ENCODE results near the gene MFSD12.

Gene MFSD12

DNA sequence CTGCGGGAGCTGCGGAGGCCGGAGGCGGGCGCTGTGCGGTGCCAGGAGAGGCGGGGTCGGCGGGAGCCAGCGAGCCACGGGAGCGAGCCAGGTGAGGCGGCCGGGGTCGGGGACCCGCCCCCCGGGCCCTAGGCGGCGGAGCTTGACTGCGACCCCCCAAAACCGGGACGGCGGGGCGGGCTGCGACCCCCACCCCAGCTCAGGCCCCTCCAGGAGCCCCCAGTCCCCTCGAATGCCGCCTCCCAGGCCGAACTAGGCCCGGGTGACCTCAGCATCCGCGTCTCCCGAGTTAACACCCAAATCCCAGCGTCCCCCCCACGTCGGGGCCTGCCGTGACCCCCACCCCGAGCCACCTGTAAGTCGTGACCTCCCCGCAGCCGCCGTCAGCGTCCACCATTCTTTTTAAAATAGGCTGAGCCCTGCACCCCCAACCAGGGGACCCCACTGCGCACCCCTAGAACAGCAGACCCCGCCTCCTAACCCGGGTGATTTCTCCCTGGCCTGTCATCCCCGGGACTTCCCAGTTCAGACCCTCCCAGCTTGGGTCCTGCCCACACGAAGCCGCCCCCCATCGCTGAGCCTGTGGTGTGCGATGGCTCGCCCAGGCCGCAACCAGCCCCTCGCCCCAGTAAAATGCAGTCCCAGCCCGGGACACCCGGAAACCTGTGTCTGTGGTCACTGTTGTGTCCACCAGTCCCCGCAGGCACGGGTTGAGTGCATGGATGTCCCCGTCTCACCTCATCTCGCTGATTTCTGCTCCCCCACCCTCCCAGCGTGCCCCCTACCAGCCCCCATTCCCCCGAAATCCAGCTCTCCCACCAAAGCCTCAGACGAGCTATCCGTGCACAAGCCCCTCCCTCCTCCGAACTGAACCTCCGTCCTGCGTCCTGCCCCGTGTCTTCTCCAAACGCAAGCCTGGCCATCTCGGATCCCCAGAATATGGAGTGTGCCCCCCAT is 50.7 kb downstream of the MFSD12 start:
- no peak for DNase-seq (ENCODE audit: low spot score)

DNA sequence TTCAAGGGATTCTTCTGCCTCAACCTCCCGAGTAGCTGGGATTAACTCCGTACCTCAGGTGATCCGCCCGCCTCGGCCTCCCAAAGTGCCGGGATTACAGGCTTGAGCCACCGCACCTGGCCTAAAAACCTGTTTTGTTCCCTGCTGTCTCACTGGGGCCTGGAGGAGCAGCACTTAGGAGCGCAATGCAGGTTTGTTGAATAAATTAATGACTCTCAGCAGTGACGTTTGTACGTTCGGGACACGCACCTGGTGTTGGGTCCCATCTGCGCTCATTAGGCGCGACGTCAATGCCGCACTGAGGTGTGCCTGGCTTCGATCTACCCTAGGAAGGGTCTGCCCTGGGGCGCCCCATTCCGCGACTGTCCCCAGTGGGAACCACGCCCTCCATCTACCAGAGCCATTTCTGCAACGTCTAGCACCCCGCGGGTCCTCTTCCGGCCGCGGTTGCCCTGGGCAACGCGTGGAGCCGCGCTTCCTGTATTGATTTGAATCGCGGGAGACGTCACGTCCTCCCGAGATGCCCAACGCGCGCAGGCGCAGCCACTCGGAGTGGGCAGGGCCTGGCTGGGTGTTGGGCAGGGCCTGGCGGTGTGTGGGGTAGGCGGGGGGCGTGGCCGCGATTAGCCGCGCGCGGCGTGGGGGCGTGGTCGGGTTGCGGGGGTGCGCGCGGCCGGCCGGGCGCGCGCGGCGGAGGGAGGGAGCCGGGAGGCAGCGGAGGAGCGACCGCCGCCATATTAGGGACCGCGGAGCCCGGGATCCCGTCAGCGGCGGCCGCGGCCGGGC is 51.6 kb downstream of the MFSD12 start, which contains the start of gene FZR1:
TSS of gene FZR1 (plus strand) at position 714 of the 786 bp plus-strand sequence. CDS start 16,679 bp downstream, outside the sequence.
- DNase-seq (ENCODE audit: low spot score) = peak; percentile 91

DNA sequence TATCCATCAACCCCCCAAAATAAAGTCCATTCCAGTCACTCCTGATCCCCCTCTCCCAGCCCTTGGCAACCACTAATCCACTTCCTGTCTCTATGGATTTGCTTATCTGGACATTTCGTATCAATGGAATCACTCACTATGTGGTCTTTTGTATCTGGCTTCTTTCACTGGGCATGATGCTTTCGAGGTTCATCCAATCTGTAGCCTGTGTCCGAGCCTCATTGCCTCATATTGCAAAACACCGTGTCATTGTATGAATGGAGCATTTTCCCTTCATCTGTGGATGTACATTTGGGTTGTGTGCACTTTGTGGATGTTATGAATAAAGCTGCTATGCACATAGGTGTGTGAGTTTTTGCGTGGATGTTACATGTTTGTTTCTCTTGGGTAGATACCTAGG is 52.7 kb downstream of the MFSD12 start:
- no peak for DNase-seq (ENCODE audit: low spot score)

DNA sequence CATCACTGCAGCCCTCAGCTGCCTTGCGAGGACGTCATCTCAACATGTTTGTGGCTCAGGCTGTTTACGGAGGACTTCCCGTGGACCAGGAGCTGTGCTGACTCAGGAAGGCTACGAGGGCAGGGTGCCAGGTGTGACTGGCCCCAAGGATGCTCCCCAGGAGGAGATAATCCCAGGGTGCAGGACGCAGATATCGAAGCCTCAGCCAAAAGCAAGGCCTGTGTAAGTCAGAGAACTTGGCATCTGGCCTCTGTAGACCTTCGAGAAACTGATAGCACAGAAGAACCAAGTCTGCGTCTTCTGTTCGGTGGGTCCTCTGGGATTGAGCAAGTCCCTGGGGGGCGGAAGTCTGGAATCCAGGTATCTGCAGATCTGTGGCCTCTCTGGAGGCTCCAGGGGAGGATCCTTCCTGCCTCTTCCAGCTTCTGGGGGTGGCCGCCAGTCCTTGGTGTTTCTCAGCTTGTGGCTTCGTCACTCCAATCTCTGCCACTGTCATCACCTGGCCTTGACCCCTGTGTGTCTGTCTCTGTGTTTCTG is 54.3 kb downstream of the MFSD12 start:
- DNase-seq (ENCODE audit: low spot score) = no peak

DNA sequence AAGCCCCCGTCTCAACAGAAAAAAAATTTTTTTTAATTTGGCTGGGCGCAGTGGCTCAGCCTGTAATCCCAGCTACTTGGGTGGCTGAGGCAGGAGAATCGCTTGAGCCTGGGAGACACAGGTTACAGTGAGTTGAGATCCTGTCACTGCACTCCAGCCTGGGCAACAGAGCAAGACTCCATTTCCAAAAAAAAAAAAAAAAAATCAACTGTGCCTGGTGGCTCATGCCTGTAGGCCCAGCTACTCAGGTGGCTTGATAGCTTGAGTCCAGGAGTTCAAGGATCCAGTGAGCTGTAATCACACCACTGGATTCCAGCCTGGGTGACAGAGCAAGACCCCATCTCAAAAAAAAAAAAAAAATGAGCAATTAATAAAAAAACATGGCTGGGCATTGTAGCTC is 55.6 kb downstream of the MFSD12 start:
- no peak for DNase-seq (ENCODE audit: low spot score)

DNA sequence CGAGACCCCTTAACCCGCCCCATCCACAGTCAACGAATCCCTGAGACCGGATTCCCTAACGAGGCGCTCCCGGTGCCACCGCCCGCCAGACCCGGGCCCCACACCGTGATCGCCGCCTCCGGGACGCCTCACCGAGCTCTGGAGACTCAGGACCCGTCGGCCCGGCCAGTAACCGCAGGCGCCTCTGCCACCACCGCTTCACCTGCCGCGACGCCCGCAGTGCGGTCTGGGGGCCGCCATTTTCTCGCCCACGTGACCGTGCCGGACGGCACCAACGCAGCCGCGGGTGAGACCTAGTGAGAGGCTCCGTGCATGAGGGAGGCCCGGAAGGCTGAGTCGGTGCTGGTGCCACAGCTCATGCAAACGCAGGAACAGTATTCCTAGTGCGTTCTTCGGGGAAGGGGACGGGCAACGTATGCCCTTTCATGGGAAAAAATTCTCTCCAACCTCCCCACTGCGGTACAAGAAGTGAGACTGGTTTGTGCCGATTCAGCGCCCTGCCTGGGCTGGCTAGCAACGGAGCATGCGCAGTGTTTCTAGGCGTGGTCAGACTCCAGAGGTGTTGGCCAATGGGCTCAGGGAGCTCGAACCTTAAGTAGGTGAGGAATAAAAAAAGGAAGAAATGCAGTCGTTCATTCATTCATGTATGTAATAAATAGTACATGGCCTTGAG is 56.8 kb downstream of the MFSD12 start, which contains the start of gene DOHH:
TSS of gene DOHH (minus strand) at position 246 of the 673 bp plus-strand sequence. CDS start 3,860 bp downstream, outside the sequence.
- peak; percentile 87 for DNase-seq (ENCODE audit: low spot score)

DNA sequence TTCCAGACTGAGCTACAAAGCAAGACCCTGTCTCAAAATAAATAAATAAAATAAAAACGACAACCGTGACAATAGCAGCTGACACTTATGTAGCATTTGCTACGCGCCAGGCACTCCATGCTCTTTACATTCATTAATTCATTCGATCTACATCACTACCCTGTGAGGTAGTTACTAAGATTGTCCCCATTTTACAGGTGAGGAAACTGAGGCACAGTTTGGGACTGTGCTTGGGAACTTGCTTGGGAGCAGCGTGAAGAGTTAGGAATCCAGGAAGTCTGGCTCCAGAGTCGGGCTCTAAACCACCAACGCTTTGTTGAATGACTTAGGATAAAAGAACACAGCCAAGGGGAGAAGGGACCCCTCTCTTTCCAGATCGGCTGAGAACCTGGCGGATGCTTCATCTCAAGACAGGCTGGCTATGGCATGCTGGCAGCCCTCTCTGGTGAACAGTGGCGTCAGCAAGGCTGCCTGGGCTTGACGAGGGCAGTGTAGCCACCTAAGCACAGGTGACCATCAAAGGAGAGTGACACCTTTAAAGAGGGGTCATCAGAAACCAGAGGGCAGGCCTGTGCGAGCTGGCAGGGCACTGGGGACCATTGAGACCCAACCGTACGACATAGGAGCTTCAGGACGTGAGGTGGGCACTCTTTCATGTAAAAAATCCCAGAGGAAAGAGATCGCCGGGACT is 57.5 kb downstream of the MFSD12 start:
- DNase-seq (ENCODE audit: low spot score) = no peak

DNA sequence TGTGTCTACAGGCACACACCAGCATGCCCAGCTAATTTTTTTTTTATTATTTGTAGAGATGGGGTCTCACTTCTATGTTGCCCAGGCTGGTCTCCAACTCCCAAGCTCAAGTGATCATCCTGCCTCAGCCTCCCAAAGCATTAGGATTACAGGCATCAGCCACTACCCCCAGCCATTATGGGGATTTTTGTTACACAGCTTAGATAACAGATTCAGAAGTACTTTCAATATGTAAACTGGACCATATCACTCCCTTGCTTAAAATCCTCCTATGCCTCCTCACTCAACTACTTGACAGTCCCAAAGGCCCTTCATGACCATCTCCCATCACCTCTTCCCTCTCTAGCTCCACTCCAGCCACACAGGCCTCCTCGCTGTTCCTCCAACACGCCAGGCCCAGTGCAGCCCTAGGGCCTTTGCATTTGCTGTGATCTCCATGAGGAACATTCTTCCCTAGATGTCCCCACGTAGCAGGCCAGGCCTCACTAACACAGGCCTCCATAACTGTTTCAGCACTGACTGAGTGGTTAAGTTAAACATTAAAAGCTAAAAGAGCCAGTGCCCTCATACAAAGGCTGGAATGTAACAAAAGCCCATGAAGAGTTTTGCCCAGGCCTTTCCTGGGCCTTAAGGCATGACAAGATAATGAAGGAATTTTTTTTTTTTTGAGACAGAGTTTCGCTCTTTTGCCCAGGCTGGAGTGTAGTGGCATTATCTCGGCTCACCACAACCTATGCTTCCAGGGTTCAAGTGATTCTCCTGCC is 59.4 kb downstream of the MFSD12 start:
- DNase-seq (ENCODE audit: low spot score) = no peak

DNA sequence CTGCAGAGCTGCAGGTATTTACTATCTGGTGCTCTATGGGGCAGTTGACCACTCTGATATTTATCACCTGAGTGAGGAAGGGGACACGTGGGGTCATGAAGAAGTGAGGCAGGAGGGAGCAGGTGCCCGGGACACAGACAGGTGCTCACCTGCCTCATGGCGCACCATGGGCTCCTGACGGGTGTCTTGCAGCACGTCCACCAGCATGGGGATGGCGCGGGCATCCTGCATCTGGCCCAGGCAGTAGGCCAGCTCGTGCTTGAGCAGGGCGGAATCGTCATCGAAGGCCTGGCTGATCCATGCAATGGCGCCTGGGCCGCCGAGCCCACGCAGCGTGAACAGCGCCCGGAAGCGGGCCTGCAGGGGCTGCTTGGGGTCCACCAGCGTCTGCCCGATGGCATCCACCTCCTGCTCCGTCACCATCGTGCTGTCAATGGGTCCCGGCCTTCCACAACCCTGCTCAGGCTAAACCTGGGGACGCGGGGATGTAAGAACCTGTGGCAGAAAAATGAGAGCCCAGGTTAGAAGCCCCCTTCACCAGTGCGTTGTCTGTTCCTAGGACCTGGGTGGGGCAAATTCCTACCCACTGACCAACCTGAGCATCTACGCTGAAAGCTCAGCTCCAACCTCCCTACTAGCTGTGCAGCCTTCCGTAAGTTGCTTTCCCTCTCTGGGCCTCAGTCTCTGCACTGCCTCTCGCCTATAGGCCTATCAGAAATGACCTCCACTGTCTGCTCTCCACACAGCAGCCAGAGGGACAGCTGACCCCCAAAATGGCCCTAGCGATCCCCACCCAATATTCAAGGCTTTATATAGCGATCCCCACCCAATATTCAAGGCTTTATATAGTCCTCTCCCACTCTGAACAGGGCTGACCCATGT is 60.8 kb downstream of the MFSD12 start:
- no peak for DNase-seq (ENCODE audit: low spot score)

DNA sequence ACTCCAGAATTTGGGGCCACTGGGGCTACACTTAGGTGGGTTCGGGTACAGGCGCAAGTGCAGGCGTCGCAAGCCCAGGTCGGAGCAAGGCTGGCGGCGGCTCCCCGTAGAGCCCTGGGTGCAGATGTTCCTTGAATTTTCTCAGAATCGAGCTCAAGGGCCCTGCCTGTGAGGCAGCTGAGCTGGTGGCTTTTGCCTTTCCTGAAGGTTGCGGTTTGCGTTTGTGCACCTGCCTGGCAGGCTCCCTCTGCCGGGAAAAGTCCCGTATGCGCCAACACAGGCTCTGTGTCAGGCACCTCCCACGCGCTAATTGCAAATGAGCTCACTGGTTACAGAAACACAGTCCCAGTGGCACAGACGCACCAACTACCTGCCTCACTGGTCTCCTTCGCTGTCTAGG is 62.8 kb downstream of the MFSD12 start:
- DNase-seq (ENCODE audit: low spot score) = no peak
